Measurements from ENCODE around the gene SSBP4.

SSBP4 gene

DNA sequence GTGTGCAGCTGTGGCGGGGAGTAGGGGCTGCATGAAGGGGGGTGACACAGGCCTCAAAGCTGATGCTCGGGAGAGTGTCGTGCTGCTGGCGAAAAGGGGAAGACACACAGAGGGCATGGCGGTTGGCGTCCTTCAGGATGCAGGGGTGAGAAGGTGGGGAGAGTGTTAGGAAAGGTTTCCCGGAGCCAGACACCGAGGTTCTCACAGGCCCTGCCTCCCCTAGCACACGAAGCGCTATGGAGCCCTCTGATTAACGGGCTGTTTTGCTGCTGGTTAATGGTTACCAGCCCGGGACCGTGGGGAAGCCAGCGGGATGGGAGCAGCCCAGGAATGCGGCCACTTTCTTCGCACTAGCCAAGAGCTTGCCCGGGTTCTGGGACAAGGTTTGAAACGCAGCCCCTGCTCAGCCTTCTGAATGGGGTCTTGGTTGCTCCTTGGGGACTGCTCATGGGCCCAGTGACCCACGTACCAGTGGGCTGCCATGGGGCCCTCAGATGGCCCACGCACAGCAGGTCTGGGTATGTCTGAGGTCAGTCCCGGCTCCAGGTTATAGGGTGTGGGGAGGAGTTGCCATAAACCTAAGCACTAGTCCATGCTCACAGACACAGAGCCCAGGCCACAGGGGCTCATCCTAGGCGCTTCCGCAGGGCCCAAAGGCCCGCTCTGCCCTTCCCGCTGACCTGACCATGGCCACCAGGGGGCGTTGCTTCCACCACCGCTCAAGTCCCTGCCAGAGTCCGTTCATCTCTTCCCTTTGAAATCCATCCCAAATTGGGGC is 50.1 kb downstream of the SSBP4 start:
- peak; percentile 39 for DNase-seq (ENCODE audit: low read depth)

DNA sequence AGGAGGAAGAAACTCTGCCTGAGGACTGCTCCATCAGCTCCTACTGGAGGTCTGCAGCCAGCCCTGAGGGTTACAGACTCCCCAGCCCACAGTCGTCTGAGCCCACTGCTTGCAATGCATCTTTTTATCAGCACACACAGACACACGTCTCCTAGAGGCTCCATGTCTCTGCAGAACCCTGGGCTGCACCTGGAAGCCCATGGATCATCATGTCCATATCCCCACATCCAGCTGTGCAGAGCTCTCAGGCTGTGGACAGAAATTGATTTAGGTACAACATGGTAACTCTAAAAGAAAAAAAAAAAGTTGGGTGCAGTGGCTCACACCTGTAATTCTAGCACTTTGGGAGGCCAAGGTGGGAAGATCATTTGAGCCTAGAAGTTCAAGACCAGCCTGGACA is 51.6 kb downstream of the SSBP4 start:
- no peak for DNase-seq (ENCODE audit: low read depth)

DNA sequence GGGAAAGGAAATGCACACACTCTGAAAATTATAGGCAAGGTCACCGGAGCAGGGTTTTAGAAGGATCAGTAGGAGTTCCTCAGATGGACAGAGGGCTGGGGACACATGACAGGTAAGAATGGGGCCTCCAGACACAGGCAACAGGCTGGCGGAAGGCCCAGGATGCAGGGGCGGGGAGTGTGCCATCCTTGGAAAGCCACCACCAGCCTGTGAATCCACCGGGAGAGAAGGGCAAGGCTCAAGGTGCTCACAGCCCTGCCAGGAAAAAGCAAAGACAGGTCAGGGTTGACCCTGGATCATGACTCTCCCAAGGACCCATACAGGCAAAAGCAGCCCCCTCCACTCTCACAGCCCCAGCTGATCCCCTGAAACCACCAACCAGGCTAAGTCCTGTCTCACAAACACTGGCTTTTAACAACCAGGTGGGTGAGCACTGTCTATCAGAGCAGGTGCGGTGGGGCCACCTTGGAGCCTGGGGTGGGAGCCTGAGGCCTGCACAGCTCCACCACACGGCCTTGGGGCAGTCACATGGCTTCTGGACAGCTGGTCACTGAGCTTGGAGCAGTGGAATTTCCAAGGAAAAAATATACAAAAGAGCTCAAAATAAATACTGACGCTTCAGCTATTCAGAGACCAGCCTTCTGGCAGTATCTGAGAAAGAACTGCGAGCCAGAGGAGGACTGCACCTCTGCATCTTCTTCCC is 54.0 kb downstream of the SSBP4 start:
- DNase-seq (ENCODE audit: low read depth): no peak

DNA sequence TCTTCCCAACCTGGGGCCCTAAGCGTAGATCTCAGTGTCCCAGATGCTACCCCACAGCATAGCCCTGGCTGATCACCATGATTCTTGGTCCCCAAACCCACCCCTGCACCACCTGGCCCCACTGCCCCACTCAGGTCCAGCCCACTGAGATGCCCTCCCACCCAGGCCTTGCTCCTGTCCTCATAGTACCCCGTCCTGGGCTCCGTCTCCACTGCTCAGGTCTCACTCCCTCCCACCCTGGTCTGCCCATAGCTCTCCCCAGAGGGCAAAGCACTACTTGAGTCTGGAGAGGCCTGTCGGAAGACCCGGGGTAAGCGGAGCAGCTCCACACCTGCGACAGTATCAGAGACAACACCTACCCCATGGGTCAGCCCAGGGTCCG is 54.5 kb downstream of the SSBP4 start:
- no peak for DNase-seq (ENCODE audit: low read depth)

DNA sequence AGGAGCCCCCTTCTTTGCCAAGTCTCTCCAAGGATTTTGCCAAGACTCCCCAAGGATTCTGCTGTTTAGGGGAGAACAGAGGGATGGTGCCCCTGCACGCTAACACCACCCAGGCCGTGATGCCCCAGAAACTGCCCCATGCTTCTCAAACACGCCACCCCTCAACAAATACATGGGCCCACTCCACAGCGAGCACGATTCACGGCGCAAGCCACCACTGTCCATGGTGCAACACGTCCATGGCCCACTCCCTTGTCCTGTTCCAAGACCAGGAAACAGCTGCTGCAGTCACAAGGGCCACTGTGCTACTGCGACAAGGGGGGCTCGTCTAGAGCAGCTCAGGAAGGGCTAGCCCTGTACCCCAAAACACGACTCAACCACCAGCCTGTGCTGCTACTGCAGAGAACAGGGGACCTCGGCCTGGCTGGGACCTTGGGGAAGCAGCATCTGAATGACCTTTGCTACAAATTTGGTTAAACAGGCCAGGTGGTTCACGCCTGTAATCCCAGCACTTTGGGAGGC is 55.2 kb downstream of the SSBP4 start:
- DNase-seq (ENCODE audit: low read depth): no peak

DNA sequence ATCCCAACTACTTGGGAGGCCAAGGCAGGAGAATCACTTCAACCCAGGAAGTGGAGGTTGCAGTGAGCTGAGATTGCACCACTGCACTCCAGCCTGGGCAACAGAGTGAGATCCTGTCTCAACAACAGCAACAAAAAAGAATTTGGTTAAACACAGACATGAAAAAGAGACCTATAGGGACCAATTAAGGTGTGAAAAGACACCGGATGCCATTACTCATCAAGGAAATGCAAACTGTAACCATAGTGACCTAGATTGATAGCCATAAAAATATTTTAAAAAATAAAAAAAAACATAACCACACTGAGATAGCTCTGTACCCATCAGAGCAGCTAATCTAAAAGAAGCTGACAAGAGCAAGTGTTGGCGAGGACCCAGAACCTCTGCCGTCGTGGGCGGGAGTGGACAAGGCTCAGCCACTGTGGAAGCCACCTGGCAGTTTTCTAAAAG is 55.8 kb downstream of the SSBP4 start:
- no peak for DNase-seq (ENCODE audit: low read depth)

DNA sequence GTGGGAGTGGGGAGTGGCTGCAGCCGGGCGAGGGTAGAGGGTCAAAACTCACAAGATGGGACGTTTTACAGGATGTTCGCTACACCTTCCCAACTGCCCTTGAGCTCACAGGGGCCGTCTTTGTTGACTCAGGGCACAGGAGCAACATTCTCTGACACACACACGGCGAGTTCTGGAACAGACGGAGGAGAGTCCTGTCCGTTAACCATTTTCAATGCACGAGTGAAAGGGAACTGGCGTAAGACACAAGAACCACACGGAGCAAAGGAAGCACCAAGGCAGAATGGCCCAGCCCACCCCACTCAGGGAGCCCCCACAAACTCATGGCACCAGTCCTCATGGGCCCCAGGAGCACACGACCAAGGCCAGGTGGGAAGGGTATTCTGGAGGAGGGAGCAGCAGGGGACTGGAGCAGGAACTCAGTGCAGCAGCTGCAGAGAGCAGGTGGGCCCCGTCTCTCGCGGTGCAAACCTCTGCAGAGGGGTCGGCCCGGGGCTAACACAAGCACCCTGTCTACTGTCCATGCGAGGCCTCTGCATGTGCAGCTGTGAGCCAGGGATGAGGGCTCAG is 56.6 kb downstream of the SSBP4 start:
- DNase-seq (ENCODE audit: low read depth): no peak

DNA sequence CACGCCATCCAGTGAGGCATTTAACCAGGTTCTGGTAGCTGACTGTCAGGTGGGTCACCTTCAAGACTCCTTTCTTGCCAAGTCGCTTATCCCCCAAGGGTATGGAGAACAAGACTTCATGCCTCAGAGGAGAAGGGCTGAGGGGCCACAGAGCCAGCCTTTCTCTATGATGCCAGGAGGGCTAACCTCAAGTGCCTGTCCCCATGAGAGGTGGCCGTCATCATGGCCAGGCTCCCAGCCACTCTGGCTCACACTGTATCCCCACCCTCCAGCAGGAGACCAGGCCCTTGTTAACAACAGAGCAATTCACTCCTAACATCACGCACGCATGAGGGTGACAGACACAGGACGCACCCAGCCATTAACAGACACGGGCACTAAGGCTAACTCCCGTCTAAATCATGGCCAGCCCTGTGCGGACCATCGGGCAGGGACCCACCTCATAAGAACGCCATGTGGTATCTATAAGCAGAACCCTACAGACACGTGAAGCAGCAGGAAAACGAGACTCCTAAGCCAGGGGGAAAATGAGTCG is 57.4 kb downstream of the SSBP4 start:
- DNase-seq (ENCODE audit: low read depth): no peak

DNA sequence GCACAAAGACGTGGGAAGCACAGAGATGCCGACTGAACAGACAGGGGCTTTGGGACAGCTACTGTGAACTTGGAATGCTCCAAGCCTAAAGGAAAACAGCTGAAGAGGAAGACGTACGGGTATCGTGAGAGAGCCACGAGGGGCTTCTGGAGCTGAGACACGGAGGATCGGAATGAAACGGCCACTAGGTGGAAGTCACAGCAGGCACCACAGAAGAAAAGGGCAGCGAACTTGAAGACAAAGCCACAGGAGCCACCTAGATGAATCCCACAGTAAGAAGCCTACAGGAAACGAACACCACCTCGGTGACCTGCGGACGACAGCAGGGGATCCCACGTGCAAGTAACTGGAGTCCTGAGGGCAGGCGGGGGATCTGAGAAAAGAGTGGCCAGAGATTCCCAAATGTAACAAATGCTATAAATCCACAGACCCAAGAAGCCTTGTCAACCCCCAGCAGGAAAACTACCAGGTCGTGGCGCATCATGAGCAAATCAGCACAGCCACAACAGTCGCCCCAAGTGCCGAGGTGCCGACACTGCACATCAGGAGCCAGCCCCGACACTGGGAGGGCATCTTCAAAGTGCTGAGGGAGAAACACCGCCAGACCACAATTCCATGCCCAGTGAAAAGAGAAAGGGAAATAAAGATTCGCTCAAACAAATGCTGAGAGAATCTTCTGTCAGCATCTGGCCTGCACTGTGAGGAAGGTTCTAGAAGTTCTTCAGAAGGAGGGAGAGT is 58.0 kb downstream of the SSBP4 start:
- no peak for DNase-seq (ENCODE audit: low read depth)

DNA sequence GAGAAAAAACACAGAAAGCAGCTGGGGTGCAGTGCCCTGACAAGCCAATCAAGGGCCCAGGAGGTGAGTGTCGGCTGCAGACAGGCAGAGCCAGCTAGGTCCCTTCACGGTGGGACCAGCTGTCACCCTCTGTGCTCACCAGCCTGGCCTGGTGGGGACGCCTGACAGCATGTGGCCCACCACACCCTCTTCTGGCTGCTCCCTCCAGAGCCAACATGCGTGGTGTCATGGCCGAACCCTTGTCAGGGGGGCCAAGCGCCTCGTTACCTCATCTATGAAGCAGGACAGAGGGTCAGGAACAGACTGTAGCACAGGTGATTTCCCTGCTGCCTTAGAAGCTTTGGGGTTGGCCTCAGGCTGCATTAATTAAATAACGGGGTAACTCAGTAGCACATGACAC is 58.8 kb downstream of the SSBP4 start:
- DNase-seq (ENCODE audit: low read depth): no peak

DNA sequence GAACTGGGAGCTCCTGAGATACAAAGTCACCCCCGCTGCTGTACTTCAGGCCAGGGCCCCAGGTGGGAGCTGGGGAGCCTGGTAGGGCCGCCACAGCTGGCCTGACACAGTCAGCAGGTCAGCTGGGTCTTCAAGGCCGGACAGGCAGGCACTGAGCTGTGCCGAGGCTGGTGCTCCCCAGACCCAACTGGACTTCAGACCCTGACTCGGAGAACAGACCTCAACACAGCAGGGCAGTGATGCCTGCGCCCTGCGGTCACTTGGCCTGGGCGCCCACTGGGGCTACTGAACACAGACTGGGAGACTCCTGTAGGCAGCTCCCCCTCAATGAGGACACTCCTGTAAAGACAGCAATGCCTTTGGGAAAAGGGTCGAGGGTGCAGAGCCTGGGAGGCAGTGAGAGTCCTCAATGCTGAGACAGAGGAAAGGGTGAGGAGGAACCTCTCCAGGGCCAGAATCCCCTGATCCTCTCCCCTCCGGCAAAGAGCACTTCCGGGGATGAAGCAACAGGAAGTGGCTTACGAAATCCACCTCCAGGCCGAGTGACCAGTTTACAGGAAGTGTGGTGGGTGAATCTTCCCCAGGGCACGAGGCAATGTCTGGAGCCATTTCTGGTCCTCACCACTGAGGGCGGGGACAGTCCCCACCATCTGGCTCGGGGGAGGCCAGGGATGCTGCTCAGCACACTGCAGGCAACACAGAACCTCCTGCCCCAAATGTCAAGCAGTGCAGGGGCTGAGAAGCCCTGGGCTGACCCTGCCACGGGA is 59.5 kb downstream of the SSBP4 start:
- DNase-seq (ENCODE audit: low read depth): no peak

DNA sequence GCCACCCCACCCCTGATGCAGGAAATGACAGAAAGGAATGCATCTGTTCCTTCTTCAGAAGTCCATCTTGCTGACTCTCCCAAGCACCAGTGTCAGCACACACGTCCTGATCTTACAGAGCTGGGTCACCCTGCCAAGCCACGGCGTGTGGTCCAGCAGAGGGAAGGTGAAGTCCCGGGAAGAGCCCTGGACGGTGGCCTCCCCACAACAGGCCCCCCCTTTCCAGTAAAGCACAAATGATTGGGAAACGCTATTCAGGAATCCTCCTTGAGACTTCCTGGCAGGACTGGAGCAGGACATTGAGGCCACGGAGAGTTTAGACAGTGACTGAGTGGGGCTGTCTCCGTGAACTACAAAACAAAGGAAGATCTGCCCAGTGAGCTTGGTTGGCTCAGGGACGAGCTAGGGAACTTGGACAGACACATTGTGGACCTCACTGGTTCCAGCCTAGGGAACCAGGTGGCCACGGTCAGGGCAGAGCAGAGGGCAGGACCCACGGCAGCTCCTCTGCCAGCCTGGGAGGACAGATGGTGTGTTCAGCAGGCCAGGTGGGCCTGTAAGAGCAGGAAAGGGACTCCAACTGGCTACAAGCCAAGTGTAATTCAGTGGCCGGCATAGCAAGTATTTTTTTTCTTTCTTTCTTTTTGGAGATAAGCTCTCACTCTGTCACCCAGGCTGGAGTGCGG is 61.0 kb downstream of the SSBP4 start:
- DNase-seq (ENCODE audit: low read depth): no peak

DNA sequence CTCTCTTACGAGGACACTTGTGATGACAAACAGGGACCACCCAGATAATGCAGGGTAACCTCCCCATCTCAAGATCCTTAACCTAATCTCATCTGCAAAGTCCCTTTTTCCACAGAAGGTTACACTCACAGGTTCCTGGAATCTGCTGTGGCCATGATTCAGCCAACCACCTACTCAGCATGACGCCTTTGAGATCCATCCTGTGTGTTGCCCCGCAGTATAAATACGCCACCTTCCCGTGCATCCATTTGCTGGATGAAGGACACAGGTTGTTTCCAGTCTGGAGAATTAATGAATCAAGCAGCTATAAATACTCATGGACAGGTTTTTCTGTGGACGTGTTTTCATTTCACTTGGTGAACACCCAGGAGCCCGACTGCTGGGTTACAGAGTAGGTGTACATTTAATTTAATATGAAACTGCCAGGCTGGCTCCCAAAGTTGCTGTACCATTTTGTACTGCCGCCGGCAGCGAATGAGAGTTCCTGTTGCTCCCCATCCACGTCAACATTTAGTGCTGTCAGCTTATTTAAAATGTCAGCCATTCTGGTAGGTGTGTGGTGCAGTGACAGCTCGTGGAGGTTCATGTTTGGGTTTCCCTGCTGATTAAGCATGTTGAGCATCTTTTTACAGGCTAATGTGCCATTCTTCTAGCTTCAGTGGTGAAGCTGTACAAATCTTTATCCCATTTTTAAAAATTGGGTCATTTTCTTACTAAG is 62.5 kb downstream of the SSBP4 start:
- no peak for DNase-seq (ENCODE audit: low read depth)

DNA sequence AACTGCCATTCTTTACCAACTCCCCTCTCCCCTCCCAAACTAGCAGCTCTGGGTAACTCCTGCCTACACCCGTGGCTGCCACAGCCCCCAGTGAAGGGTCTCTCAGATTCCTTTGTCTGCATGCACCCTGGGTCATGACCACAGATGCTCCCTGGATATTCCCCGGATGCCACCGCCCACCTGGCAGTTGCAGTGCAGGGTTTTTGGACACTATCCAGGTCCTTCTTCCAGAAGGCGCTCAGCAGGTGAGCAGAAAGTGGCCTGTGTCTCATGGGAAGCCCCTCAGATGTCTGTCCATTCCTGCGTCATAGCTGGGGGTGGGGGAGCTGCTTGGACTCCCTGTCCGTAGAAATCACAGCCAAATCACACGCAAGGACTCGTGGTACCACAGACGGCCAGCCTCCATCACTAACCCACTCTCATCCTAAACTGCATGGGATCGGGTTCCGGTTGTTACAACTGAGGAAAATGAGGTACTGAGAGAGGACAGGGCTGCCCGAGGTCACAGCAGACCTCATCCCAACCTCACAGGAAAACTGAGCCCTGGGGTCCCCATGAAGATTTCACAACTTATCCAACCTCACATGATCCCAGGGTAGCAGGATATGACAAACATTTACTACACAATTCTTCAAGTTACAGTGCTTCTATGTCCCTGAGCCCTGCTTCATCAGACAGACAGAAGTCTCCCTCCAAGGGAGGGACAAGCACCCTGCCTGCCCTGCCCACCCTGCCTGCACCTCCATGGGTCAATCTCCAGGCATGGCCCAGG is 64.1 kb downstream of the SSBP4 start:
- DNase-seq (ENCODE audit: low read depth): no peak

Data from stimulated activated CD8-positive, alpha-beta memory T cell treated with anti-CD3 and anti-CD28 coated beads, Interleukin-15, amount 100 ng/mL, for 1 hour (primary cell).